GM19238 (cell line): Measurements from ENCODE around the gene PCDH17.

Experiments
- DNase-seq: peaks from one replicate; pipeline ENCODE4 v3.0.0; 2011; ENCODE audit warnings: low spot score; ENCODE audit not compliant: insufficient read length

The PCDH17 gene

DNA sequence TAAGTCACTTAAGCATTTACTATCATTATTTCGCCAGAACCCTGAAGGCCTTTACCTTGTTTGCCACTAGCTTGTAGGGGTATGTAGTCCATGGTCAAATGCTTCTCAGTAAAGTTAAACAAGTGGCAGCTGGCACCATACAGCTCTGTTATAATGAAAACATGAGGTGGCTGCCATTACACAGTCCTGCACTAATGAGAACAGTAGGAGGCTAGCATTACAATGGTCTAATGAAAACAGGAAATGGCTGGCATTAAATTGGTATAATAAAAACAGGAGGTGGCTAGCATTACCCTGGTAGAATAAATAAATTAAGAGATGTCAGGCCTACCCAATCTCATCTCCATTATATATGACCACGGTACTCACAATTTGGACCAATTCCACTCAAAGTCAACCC lies 107.5 kb downstream of the PCDH17 start:
- DNase-seq = no peak

- DNase-seq = no peak
Measured at GRCh38 chr13:57739543-57740190, 108.1 kb downstream of the PCDH17 start.

DNA sequence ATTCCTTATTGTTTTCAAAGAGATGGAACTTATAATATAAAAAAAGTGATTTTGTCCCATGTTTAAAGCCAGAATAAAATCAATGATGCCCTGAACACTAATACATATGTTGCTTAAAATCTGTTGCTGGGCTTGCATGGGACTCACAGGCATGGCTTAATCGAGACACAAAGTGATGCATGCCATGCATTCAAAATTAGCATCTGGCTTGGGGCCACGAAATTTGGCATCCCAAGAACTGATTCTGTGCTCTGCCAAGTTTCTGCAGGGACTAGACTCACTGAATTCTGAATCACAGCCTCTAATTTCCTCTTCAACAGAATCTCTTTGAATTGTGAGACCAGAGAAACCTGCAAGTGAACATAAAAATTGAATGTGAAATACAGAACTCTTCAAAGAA lies 109.2 kb downstream of the PCDH17 start:
- DNase-seq = no peak

DNA sequence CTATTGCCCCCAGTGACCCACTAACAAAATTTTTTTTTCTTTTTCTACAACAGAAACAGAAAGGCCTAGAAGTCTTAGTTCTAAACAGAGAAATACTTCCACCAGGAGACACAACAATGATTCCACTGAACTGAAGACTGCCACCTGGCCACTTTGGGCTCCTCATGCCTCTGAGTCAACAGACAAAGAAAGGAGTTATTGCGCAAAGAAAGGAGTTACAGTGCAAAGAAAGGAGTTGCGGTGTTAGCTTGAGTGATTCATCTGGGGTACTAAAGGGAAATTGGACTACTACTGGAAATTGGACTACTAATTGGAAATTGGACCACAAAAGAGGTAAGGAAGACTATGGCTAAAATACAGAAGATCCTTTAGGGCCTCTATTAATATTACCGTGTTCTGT lies 116.6 kb downstream of the PCDH17 start:
- no peak for DNase-seq

DNA sequence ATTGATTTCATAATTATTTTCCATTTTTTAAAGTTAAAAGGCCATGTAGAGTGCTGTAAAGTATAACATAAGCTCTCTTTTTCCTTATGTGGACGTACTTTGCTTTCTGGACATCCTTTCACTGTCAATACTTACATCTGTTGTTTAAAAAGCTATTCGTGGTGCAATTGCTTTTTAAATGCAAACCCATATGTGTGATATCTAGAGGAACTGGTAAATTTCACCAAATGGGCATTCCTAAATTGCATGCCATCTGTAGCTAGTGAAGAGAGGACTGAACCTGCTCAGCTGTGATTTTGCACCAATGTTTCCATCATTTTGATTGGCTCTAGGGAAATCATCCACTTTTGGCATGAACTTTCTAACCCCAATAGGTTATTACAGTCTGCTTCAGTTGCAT lies 129.4 kb downstream of the PCDH17 start:
- no peak for DNase-seq

DNA sequence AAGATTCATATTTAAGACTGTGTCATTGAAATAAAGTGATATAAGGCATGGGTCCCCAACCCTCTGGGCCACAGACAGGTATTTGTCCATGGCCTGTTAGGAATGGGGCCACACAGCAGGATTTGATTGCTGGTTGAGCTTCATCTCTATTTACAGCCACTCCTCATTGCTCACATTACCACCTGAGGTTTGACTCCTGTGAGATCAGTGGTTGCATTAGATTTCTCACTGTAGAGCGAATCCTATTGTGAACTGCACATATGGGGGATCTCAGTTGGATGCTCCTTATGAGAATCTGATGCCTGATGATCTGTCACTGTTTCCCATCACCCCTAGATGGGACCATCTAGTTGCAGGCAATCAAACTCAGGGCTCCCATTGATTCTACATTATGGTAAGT lies 132.1 kb downstream of the PCDH17 start:
- no peak for DNase-seq
